A549 (cell line): ENCODE measurements around the gene DDX56. TPM values are rescaled to one million over a fixed set of nuclear protein-coding genes. Genes with fewer than 3 reads are reported as not detected.
"Not testable (repeated sequence)": the region's sequence is repeated elsewhere in the genome, so short reads cannot be mapped to it uniquely, and the experiment has no call there.

Source experiments
- ATAC-seq, 2 experiments: fragments of 200-7000 bp in 1 of 2; fragments of >200 bp in 1 of 2; cut with Nextera tagmentation in 1 of 2; cut with Tn5 transposase in 1 of 2; 3 replicates each; pipeline versions ENCODE4 v1.8.0 to v1.9.1; 2018 to 2020; ENCODE audit warnings: mild to moderate bottlenecking in 1 of 2, moderate library complexity in 1 of 2
- CTCF ChIA-PET: fragments of 300-600 bp; sonication (Branson Sonifier 250); formaldehyde crosslinking; extraction: SDS; loops from one replicate; lab custom pipeline; 2021; ENCODE audit warnings: antibody characterized with exemption, inconsistent platforms; lab: Yijun Ruan, JAX
- POLR2A ChIA-PET: fragments of 350-600 bp; formaldehyde crosslinking; extraction: SDS; loops from one replicate; lab custom pipeline; 2021; ENCODE audit warnings: antibody characterized with exemption, inconsistent platforms; lab: Yijun Ruan, JAX
- DNase-seq, 2 experiments: peaks; one replicate each; pipeline versions ENCODE4 v3.0.0 to v3.0.0-alpha.2; 2011 to 2016; ENCODE audit warnings: low read depth in 1 of 2, low spot score in 1 of 2
- FAIRE-seq: peaks from 2 replicates; lab custom pipeline; 2011; peaks lifted over from hg19 to GRCh38; lab: Jason Lieb, UNC
- H3K27ac ChIP-seq, 2 experiments: fragments of >200 bp; sonication (Bioruptor Twin); formaldehyde crosslinking; 3 replicates each; pipeline ENCODE4 v1.5.1; 2016 to 2017
- H3K4me1 ChIP-seq: fragments of >200 bp; sonication (Bioruptor Twin); formaldehyde crosslinking; 3 replicates; pipeline ENCODE4 v1.6.1; 2016
- H3K4me2 ChIP-seq: fragments of >200 bp; sonication (Bioruptor Twin); formaldehyde crosslinking; 3 replicates; pipeline ENCODE4 v1.6.1; 2016
- H3K4me3 ChIP-seq: fragments of >200 bp; sonication (Bioruptor Twin); formaldehyde crosslinking; 3 replicates; pipeline ENCODE4 v1.5.1; 2016
- H3K9me3 ChIP-seq: fragments of >200 bp; sonication (Bioruptor Twin); formaldehyde crosslinking; 3 replicates; pipeline ENCODE4 v1.6.1; 2016
- HEYL ChIP-seq: fragments of 250-450 bp; sonication (Bioruptor Pico); IDR thresholded peaks from 2 replicates; pipeline ENCODE4 v1.8.0; 2021; ENCODE audit warnings: mild to moderate bottlenecking, moderate library complexity
- JUN ChIP-seq, 2 experiments: fragments of >200 bp; sonication (Bioruptor Twin); formaldehyde crosslinking; IDR thresholded peaks; 2 replicates in 1 of 2; 3 replicates in 1 of 2; pipeline ENCODE4 v1.6.1; 2016 to 2017
- KDM5A ChIP-seq: fragments of 200-600 bp; sonication (generic); IDR thresholded peaks from 2 replicates; pipeline ENCODE4 v1.6.1; 2016; ENCODE audit warnings: antibody characterized with exemption, mild to moderate bottlenecking
- PHF8 ChIP-seq: fragments of 200-600 bp; sonication (generic); IDR thresholded peaks from 2 replicates; pipeline ENCODE4 v1.6.1; 2016; ENCODE audit warnings: low read depth, mild to moderate bottlenecking, antibody characterized with exemption, moderate library complexity, borderline replicate concordance
- POLR2A ChIP-seq: IDR thresholded peaks from 2 replicates; pipeline ENCODE4 v1.6.1; 2012; ENCODE audit warnings: mild to moderate bottlenecking, low read length
- RAD21 ChIP-seq, 2 experiments: fragments of >200 bp in 1 of 2; sonication (Bioruptor Twin) in 1 of 2; formaldehyde crosslinking in 1 of 2; IDR thresholded peaks in 1 of 2; conservative IDR thresholded peaks in 1 of 2; 2 replicates in 1 of 2; 3 replicates in 1 of 2; pipeline ENCODE4 v1.6.1; 2012 to 2018; ENCODE audit warnings: inconsistent platforms in 1 of 2
- SMC3 ChIP-seq: fragments of >200 bp; sonication (Bioruptor Twin); formaldehyde crosslinking; IDR thresholded peaks from 3 replicates; pipeline ENCODE4 v1.6.1; 2018; ENCODE audit warnings: inconsistent platforms
- TFCP2L1 ChIP-seq: fragments of 250-450 bp; sonication (Bioruptor Pico); IDR thresholded peaks from 2 replicates; pipeline ENCODE4 v1.5.0; 2021; ENCODE audit warnings: mild to moderate bottlenecking
- ZC3H11A ChIP-seq: fragments of 450-650 bp; IDR thresholded peaks from 2 replicates; pipeline ENCODE4 v1.6.1; 2014; ENCODE audit warnings: antibody characterized with exemption, mild to moderate bottlenecking
- WGBS: methylation state at CpG from one replicate; pipeline ENCODE4 v1.1.6; 2017; ENCODE audit errors: missing lambda C conversion rate; 5-methylcytosine and 5-hydroxymethylcytosine counted together
- polyA plus RNA-seq, 4 experiments: library from polyadenylated mRNA; depleted of rRNA in 3 of 4; stranded (reverse); fragments of >200 nt; fragmentation: RNase III in 1 of 4; extraction: RNeasy Plus Mini Kit Qiagen cat#74134 plus additional on column Dnase treatment in 1 of 4; gene quantifications; 2 replicates in 3 of 4; 3 replicates in 1 of 4; pipeline ENCODE4 v1.2.3, GENCODE V29; 2011 to 2017
- TF ChIP-seq, protein P1 (sequence below): fragments of >200 bp; sonication (Bioruptor Twin); formaldehyde crosslinking; IDR thresholded peaks from 3 replicates; pipeline ENCODE4 v1.5.1; 2016
- TF ChIP-seq, protein P2 (sequence below): IDR thresholded peaks from 2 replicates; pipeline ENCODE4 v1.6.1; 2012
- TF ChIP-seq, protein P3 (sequence below): fragments of 250-450 bp; sonication (Bioruptor Pico); IDR thresholded peaks from 2 replicates; pipeline ENCODE4 v1.5.0; 2021; ENCODE audit warnings: mild to moderate bottlenecking, moderate library complexity, borderline replicate concordance
- TF ChIP-seq, protein P4 (sequence below): IDR thresholded peaks from 2 replicates; pipeline ENCODE4 v1.6.1; 2012; ENCODE audit warnings: low read depth, borderline replicate concordance

DDX56 gene
- polyA plus RNA-seq, 2 of the 4 experiments (the other 2 are of a cell fraction), result 96.1 to 97.7 TPM

DNA sequence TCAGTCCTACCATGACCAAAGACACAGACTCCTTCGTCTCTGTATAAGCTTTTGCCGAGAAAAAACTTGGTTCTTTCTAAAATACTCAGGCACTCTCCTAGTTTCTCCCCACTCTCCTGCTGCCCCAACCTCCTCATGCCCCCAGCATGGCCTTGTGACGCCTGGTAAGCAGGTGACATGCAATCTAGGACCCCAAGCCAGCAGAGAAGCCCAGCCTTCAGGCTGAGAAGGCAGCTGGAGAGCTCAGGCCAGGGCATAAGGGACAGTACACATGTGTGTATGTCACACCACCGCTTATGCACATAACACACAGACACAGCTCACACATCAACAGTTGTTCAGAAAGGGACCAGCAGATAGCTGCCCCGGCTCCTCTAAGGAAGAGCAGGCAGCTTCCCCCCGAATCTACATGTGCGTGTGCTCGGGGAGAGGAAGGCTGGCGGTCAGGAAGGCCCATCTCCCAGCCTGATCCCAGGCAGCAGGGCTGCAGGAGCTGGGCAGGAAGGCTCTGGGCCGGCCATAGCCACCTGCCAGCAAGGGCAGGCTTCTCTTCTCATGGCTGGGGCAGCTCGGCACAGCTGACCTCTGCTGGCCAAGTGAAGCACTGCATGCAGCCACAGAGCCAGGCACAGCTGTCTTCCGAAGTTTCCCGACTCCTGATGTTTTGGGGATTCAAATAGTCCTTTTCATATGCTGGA lies 8.5 kb downstream of the DDX56 start:
- H3K4me3 ChIP-seq, result no peak overlapping the region
- H3K4me2 ChIP-seq, result no peak overlapping the region
- CTCF ChIA-PET, result interaction anchor here (0.7 to 4.8 kb wide), 44 partner anchors 9 to 570 kb away, joined by 3 to 55 read pairs (median 4); partner anchors contain the start of genes DDX56, NPC1L1, NUDCD3 and TMED4
- H3K27ac ChIP-seq, result no peak overlapping the region
- POLR2A ChIA-PET, result interaction anchor here (0.8 to 2.7 kb wide), 5 partner anchors 9 to 324 kb away, joined by 3 to 37 read pairs (median 5); partner anchors contain the start of genes DDX56, NUDCD3, PURB and TMED4
- FAIRE-seq (no peak), DNase-seq (peak; percentile 59 to 63)
- 51% methylated on average over 10 of the region's 13 CpGs for WGBS
- H3K4me1 ChIP-seq, result peaks cover 25% of the 10 kb centered on the region
- H3K9me3 ChIP-seq, result no peaks in the 10 kb centered on the region
- TF ChIP-seq RAD21 (conservative IDR thresholded peaks at IDR 0.05 in 1 of 2, IDR thresholded peaks at IDR 0.05 in 1 of 2), result peak; percentile 70 to 74
- TF ChIP-seq, protein P1, sequence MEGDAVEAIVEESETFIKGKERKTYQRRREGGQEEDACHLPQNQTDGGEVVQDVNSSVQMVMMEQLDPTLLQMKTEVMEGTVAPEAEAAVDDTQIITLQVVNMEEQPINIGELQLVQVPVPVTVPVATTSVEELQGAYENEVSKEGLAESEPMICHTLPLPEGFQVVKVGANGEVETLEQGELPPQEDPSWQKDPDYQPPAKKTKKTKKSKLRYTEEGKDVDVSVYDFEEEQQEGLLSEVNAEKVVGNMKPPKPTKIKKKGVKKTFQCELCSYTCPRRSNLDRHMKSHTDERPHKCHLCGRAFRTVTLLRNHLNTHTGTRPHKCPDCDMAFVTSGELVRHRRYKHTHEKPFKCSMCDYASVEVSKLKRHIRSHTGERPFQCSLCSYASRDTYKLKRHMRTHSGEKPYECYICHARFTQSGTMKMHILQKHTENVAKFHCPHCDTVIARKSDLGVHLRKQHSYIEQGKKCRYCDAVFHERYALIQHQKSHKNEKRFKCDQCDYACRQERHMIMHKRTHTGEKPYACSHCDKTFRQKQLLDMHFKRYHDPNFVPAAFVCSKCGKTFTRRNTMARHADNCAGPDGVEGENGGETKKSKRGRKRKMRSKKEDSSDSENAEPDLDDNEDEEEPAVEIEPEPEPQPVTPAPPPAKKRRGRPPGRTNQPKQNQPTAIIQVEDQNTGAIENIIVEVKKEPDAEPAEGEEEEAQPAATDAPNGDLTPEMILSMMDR, result peak; percentile 81
- TF ChIP-seq PHF8, result no peak
- no peak for TF ChIP-seq HEYL
- TF ChIP-seq SMC3, result peak; percentile 83
- no peak for TF ChIP-seq KDM5A
- TF ChIP-seq, protein P2, sequence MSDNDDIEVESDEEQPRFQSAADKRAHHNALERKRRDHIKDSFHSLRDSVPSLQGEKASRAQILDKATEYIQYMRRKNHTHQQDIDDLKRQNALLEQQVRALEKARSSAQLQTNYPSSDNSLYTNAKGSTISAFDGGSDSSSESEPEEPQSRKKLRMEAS, result 0 out of 2 replicates have a peak, but pooled peaks have one; percentile 40
- TF ChIP-seq, all 56 proteins: peak for 4
- peak; percentile 76 to 83 for ATAC-seq

DNA sequence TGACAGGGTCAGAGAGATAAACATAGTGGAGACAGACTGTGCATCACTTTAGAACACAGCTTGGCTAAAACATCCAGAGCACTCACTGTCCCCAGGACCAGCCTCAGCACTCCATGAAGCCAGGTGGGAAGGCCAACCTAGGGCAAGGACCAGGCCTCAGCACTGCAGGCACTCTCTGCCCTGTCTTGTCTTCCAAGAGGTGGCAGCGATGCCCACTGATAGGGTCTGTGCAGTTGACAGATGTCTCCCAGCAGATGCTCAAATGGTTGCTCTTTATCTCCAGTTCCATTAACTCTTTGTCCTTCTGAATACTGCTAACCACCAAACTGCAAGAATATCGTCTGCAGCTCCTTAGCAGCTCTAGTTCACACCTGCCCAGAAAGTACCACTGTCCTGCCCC lies 9.1 kb downstream of the DDX56 start:
- no peak for TF ChIP-seq ZC3H11A
- TF ChIP-seq, protein P3, sequence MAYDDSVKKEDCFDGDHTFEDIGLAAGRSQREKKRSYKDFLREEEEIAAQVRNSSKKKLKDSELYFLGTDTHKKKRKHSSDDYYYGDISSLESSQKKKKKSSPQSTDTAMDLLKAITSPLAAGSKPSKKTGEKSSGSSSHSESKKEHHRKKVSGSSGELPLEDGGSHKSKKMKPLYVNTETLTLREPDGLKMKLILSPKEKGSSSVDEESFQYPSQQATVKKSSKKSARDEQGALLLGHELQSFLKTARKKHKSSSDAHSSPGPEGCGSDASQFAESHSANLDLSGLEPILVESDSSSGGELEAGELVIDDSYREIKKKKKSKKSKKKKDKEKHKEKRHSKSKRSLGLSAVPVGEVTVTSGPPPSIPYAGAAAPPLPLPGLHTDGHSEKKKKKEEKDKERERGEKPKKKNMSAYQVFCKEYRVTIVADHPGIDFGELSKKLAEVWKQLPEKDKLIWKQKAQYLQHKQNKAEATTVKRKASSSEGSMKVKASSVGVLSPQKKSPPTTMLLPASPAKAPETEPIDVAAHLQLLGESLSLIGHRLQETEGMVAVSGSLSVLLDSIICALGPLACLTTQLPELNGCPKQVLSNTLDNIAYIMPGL (CRISPR knock-in tag), result no peak
- TF ChIP-seq, protein P4, sequence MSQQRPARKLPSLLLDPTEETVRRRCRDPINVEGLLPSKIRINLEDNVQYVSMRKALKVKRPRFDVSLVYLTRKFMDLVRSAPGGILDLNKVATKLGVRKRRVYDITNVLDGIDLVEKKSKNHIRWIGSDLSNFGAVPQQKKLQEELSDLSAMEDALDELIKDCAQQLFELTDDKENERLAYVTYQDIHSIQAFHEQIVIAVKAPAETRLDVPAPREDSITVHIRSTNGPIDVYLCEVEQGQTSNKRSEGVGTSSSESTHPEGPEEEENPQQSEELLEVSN, result no peak
- FAIRE-seq (no peak), ATAC-seq (no peak), DNase-seq (no peak)
- POLR2A ChIA-PET, result interaction anchor here (0.8 to 2.7 kb wide), 3 partner anchors 9 to 74 kb away, joined by 3 to 37 read pairs (median 8); partner anchors contain the start of genes DDX56 and NUDCD3
- Histone ChIP-seq H3K4me3 (no peak overlapping the region), H3K4me2 (no peak overlapping the region), H3K27ac (no peak overlapping the region), H3K9me3 (no peaks in the 10 kb centered on the region), H3K4me1 (peaks cover 25% of the 10 kb centered on the region)
- 100% methylated on average over 2 of the region's 2 CpGs for WGBS
- CTCF ChIA-PET, result interaction anchor here (0.8 to 4.8 kb wide), 30 partner anchors 9 to 571 kb away, joined by 3 to 55 read pairs (median 5); partner anchors contain the start of genes DDX56, NPC1L1, NUDCD3 and TMED4

DNA sequence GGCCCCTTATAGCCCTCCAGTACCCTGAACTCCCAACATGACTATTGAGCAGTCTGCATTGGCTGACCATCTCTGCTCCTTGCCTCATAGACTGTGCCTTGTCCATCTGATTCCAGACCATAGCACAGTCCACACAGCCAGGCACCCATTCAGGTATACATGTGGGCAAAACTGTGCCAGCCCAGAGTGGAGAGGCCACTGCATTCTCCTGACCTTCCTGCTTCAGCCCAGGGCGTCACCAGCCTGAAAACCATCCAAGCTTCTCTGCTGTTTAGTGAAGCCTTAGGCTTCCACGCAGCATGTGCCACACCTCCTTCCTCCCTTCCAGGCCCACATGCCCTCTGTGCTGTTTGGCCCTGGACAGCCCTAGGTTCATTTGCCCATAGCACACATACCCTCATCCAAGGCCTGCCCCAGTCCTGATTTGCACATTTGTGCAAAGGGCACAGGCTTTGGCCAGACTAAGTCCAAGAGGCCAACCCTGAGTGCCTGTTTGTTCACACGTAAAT lies 10.5 kb downstream of the DDX56 start:
- H3K4me3 ChIP-seq, result no peak overlapping the region
- peak overlapping the region; percentile 42 to 85; a peak in 4 of 6 replicates for H3K27ac ChIP-seq
- FAIRE-seq, result no peak
- ChIA-PET POLR2A (interaction anchor here (1.5 kb wide), 1 partner anchor 73 kb away, joined by 3 read pairs; the partner anchor contains the start of gene NUDCD3), CTCF (interaction anchor here (3.8 to 4.8 kb wide), 2 partner anchors 14 to 20 kb away, joined by 20 to 30 read pairs; partner anchors contain the start of gene NPC1L1)
- H3K4me2 ChIP-seq, result no peak overlapping the region; the same call in 2 of the 3 replicates
- WGBS, result 96% methylated on average over 3 of the region's 3 CpGs
- TF ChIP-seq TFCP2L1 (CRISPR knock-in tag), result 0 out of 2 replicates have a peak, but pooled peaks have one; percentile 12
- TF ChIP-seq JUN (IDR thresholded peaks at IDR 0.05), result peak in 1 of 2 experiments; percentile 27; a peak in 1 of 5 replicates
- TF ChIP-seq POLR2A, result no peak
- DNase-seq, result no peak
- H3K4me1 ChIP-seq, result peaks cover 25% of the 10 kb centered on the region
- no peaks in the 10 kb centered on the region for H3K9me3 ChIP-seq
- peak in 1 of 2 experiments; percentile 2; a peak in 1 of 6 replicates for ATAC-seq

DNA sequence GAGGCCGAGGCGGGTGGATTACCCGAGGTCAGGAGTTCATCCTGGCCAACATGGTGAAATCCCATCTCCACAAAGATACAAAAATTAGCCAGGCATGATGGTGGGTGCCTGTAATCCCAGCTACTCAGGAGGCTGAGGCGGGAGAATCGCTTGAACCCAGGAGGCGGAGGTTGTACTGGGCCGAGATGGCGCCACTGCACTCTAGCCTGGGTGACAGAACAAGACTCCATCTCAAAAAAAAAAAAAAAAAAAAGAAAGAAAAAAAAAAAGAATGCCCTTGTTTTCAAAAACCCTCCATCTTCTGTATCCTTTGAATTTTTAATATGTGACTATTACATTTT lies 11.1 kb downstream of the DDX56 start:
- Histone ChIP-seq H3K4me2 (peak overlapping the region; percentile 54), H3K4me1 (peaks cover 25% of the 10 kb centered on the region), H3K27ac (peak overlapping the region; percentile 66 to 85)
- DNase-seq, FAIRE-seq, H3K9me3 ChIP-seq, ATAC-seq, H3K4me3 ChIP-seq: not testable (repeated sequence)
- WGBS, result 64% methylated on average over 8 of the region's 8 CpGs
- ChIA-PET POLR2A (interaction anchor here (1.5 kb wide), 1 partner anchor 72 kb away, joined by 3 read pairs; the partner anchor contains the start of gene NUDCD3), CTCF (interaction anchor here (0.6 to 1.0 kb wide), 2 partner anchors 321 to 433 kb away, joined by 3 read pairs; no protein-coding TSS in a partner anchor)
